Measurements from ENCODE around the gene SP8. TPM values are rescaled to one million over a fixed set of nuclear protein-coding genes. Genes with fewer than 3 reads are reported as not detected.
A peak's percentile ranks its signal among the peaks of the same experiment; 100 is the strongest.
"Not testable (repeated sequence)": the region's sequence is repeated elsewhere in the genome, so short reads cannot be mapped to it uniquely, and the experiment has no call there.

SP8 gene
- total RNA-seq, result not detected in 2 replicates

GRCh38 chr7:20786779-20787659 lies at the start of gene SP8:
SP8 (minus strand) TSS chr7:20786886; CDS start chr7:20786798, 88 bp downstream.
- Histone ChIP-seq H3K36me3 (ENCODE audit: control insufficient read depth, insufficient read depth, low read length) (no peaks in the 10 kb centered on the region), H3K4me3 (ENCODE audit: low read depth, low read length) (peak within 1 kb of the TSS; percentile 32), H3K27me3 (ENCODE audit: control insufficient read depth, insufficient read depth, low read length) (peaks cover 51% of the 10 kb centered on the region)
- DNase-seq (ENCODE audit: low read depth) (peak; percentile 26), FAIRE-seq (peak; percentile 43)
- TF ChIP-seq CTCF (IDR thresholded peaks at IDR 0.05; ENCODE audit: insufficient read depth, low read length, severe bottlenecking), result no peak

- DNase-seq (ENCODE audit: low read depth); H3K36me3 ChIP-seq (ENCODE audit: control insufficient read depth, insufficient read depth, low read length); FAIRE-seq: not testable (repeated sequence)
Observed at GRCh38 chr7:20836424-20836823, 49.7 kb upstream of the SP8 start.

GRCh38 chr7:20835111-20835750 lies 48.5 kb upstream of the SP8 start:
- no peak overlapping the region for H3K4me3 ChIP-seq (ENCODE audit: low read depth, low read length)
- H3K27me3 ChIP-seq (ENCODE audit: control insufficient read depth, insufficient read depth, low read length), result no peaks in the 10 kb centered on the region
- DNase-seq (ENCODE audit: low read depth) (no peak), FAIRE-seq (no peak)
- no peak for TF ChIP-seq CTCF (IDR thresholded peaks at IDR 0.05; ENCODE audit: insufficient read depth, low read length, severe bottlenecking)
- no peaks in the 10 kb centered on the region for H3K36me3 ChIP-seq (ENCODE audit: control insufficient read depth, insufficient read depth, low read length)

More at GRCh38 chr7:20836424-20836823, 49.7 kb upstream of the SP8 start:
- H3K27me3 ChIP-seq (ENCODE audit: control insufficient read depth, insufficient read depth, low read length); H3K4me3 ChIP-seq (ENCODE audit: low read depth, low read length): not testable (repeated sequence)

- FAIRE-seq (no peak), DNase-seq (ENCODE audit: low read depth) (peak; percentile 9)
- no peaks in the 10 kb centered on the region for H3K36me3 ChIP-seq (ENCODE audit: control insufficient read depth, insufficient read depth, low read length)
- no peak overlapping the region for H3K4me3 ChIP-seq (ENCODE audit: low read depth, low read length)
- peaks cover 2% of the 10 kb centered on the region for H3K27me3 ChIP-seq (ENCODE audit: control insufficient read depth, insufficient read depth, low read length)
- TF ChIP-seq CTCF (IDR thresholded peaks at IDR 0.05; ENCODE audit: insufficient read depth, low read length, severe bottlenecking), result peak; percentile 34
Observed at GRCh38 chr7:20834656-20835055, 48.0 kb upstream of the SP8 start.

GRCh38 chr7:20831956-20832355 lies 45.3 kb upstream of the SP8 start:
- Histone ChIP-seq H3K4me3 (ENCODE audit: low read depth, low read length) (no peak overlapping the region), H3K36me3 (ENCODE audit: control insufficient read depth, insufficient read depth, low read length) (no peaks in the 10 kb centered on the region), H3K27me3 (ENCODE audit: control insufficient read depth, insufficient read depth, low read length) (peaks cover 2% of the 10 kb centered on the region)
- no peak for DNase-seq (ENCODE audit: low read depth)
- FAIRE-seq, result no peak
- TF ChIP-seq CTCF (IDR thresholded peaks at IDR 0.05; ENCODE audit: insufficient read depth, low read length, severe bottlenecking), result no peak

- FAIRE-seq, result no peak
Observed at GRCh38 chr7:20831451-20831850, 44.8 kb upstream of the SP8 start.

More at GRCh38 chr7:20831451-20831850, 44.8 kb upstream of the SP8 start:
- H3K4me3 ChIP-seq (ENCODE audit: low read depth, low read length), result no peak overlapping the region
- no peak for DNase-seq (ENCODE audit: low read depth)
- H3K36me3 ChIP-seq (ENCODE audit: control insufficient read depth, insufficient read depth, low read length), result no peaks in the 10 kb centered on the region
- peaks cover 2% of the 10 kb centered on the region for H3K27me3 ChIP-seq (ENCODE audit: control insufficient read depth, insufficient read depth, low read length)
- TF ChIP-seq CTCF (IDR thresholded peaks at IDR 0.05; ENCODE audit: insufficient read depth, low read length, severe bottlenecking), result no peak
